GM12878 (cell line): ENCODE data around the gene DCAF11. TPM values are rescaled to one million over a fixed set of nuclear protein-coding genes. Genes with fewer than 3 reads are reported as not detected.
A peak's percentile ranks its signal among the peaks of the same experiment; 100 is the strongest.

ENCODE experiments used
- BCLAF1 ChIP-seq: fragments of 450-650 bp; IDR thresholded peaks from 2 replicates; pipeline ENCODE4 v1.6.1; 2017; ENCODE audit warnings: antibody characterized with exemption, mild to moderate bottlenecking, moderate library complexity
- BHLHE40 ChIP-seq, 2 experiments: fragments of 450-650 bp in 1 of 2; IDR thresholded peaks; 2 replicates each; pipeline ENCODE4 v1.6.1; 2011 to 2017; ENCODE audit warnings: low read depth in 2 of 2, borderline replicate concordance in 1 of 2, improper control_type of control experiment in 1 of 2, low read length in 1 of 2, mild to moderate bottlenecking in 1 of 2
- BMI1 ChIP-seq: fragments of 450-650 bp; IDR thresholded peaks from 2 replicates; pipeline ENCODE4 v1.6.1; 2016; ENCODE audit warnings: mild to moderate bottlenecking, moderate library complexity, borderline replicate concordance
- FOXK2 ChIP-seq: fragments of 450-650 bp; IDR thresholded peaks from 2 replicates; pipeline ENCODE4 v1.6.1; 2017; ENCODE audit warnings: mild to moderate bottlenecking, moderate library complexity
- FOXM1 ChIP-seq: IDR thresholded peaks from 2 replicates; pipeline ENCODE4 v1.6.1; 2012; ENCODE audit warnings: low read depth, mild to moderate bottlenecking, inconsistent platforms, low read length, moderate library complexity
- HDGF ChIP-seq: fragments of 450-650 bp; IDR thresholded peaks from 2 replicates; pipeline ENCODE4 v1.6.1; 2016; ENCODE audit warnings: antibody characterized with exemption
- IKZF2 ChIP-seq, 2 experiments: fragments of 450-650 bp; IDR thresholded peaks; 2 replicates each; pipeline ENCODE4 v1.6.1; 2017; ENCODE audit warnings: mild to moderate bottlenecking in 2 of 2, moderate library complexity in 2 of 2
- NFYB ChIP-seq: IDR thresholded peaks from 2 replicates; pipeline ENCODE4 v1.6.1; 2011; ENCODE audit warnings: low read depth, mild to moderate bottlenecking, low read length, improper control_type of control experiment, moderate library complexity; ENCODE audit not compliant: insufficient read depth
- NR2F1 ChIP-seq: fragments of 450-650 bp; conservative IDR thresholded peaks from 2 replicates; pipeline ENCODE4 v1.6.1; 2017; ENCODE audit warnings: mild to moderate bottlenecking
- POLR2A ChIP-seq: IDR thresholded peaks from 2 replicates; pipeline ENCODE4 v1.6.1; 2011; ENCODE audit warnings: low read depth, mild to moderate bottlenecking, low read length
- POLR2AphosphoS2 ChIP-seq: IDR thresholded peaks from 2 replicates; pipeline ENCODE4 v1.6.1; 2011; ENCODE audit warnings: low read depth, mild to moderate bottlenecking, low read length, improper control_type of control experiment, moderate library complexity
- TARDBP ChIP-seq: IDR thresholded peaks from 2 replicates; pipeline ENCODE4 v1.6.1; 2016; ENCODE audit warnings: borderline replicate concordance
- YBX1 ChIP-seq: fragments of 450-650 bp; IDR thresholded peaks from 2 replicates; pipeline ENCODE4 v1.6.1; 2016; ENCODE audit warnings: antibody characterized with exemption
- ZNF622 ChIP-seq: fragments of 450-650 bp; IDR thresholded peaks from 2 replicates; pipeline ENCODE4 v1.6.1; 2017; ENCODE audit warnings: mild to moderate bottlenecking, inconsistent platforms
- ZNF687 ChIP-seq: fragments of 450-650 bp; IDR thresholded peaks from 2 replicates; pipeline ENCODE4 v1.6.1; 2017; ENCODE audit warnings: mild to moderate bottlenecking, moderate library complexity
- polyA plus RNA-seq, 11 experiments: library from polyadenylated mRNA; depleted of rRNA in 4 of 11; unstranded in 6 of 11; stranded (reverse) in 5 of 11; fragments of >200 nt; fragmentation: Nextera tagmentation in 4 of 11; fragmentation: Illumina TruSeq in 1 of 11; extraction: Ambion mirVana in 4 of 11; extraction: Trizol in 1 of 11; gene quantifications; 1 replicate in 1 of 11; 2 replicates in 10 of 11; pipeline versions ENCODE4 v1.2.1 to v1.2.3, GENCODE V29; 2011 to 2016; ENCODE audit warnings: inconsistent platforms in 2 of 11, missing spikeins in 2 of 11, low read depth in 1 of 11
- total RNA-seq, 4 experiments: library from RNA; depleted of rRNA in 3 of 4; stranded (reverse); fragments of >200 nt in 3 of 4; fragmentation: Illumina TruSeq in 1 of 4; extraction: Trizol in 1 of 4; gene quantifications; 2 replicates each; pipeline versions ENCODE4 v1.2.1 to v1.2.3, GENCODE V29; 2013 to 2021
- TF ChIP-seq, protein P1 (sequence below): IDR thresholded peaks from 2 replicates; pipeline ENCODE4 v1.6.1; 2011; ENCODE audit warnings: borderline replicate concordance, low read depth, mild to moderate bottlenecking, moderate library complexity, mixed read lengths, low read length; ENCODE audit not compliant: insufficient read depth; ENCODE audit errors: extremely low read length
- TF ChIP-seq, protein P2 (sequence below): fragments of 450-650 bp; formaldehyde crosslinking; IDR thresholded peaks from 2 replicates; pipeline ENCODE4 v1.4.0; 2022; ENCODE audit warnings: mild to moderate bottlenecking, moderate library complexity

The DCAF11 gene
- total and polyA plus RNA-seq, 10 of the 15 experiments (the other 5 are each of a cell fraction or from before 2014, with no cell fraction given), result 13.4 to 91.2 (median 68.7) TPM

DNA sequence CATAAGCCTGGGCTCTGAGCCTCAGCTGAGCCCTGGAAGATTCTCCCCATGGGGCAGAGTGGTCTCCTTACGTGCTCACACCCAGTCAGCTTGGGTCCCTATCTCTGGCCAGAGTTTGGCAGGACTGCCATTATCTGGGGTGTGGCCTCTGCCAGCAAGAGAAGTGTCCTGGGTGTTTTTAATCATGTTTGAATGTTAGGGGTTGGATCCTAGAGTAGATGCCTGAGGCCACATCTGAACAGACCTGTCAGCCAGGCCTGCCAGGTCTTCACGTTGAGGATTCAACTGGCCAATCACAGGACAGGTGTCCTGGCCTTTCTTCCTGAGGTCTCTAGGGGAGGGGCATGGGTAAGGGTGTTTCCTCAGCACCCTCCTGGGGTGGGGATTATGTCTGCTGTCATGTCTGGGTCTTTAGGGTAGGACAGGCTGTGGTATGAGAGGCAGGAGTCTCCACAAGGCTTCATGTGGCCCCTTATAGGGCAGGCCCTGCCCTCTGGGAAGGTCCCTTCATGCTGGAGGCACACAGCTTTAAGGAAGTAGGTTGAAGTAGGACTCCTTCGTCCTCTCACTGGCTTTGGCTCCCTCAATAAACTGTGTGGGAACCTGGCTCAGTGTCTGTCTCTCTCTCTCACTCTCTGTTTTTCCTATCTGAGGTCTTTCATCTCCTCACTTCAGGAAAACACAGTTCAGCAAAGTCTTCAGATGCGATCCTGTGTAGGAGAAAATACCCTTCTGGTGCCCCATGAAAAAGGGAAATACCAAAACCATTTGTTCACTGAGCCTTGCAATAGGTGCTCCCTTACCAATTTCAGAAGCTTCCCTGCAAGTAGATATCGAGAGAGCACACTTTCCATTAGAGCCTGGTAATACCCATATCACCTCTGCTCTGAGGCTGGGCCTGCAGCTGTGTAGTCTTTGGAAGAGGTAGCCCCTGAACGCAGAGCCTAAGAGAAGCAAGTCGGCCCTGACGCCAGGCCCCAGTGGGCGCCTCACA lies 9.1 kb downstream of the DCAF11 start (continued):
- TF ChIP-seq POLR2AphosphoS2, result no peak
- TF ChIP-seq BCLAF1, result no peak
- no peak for TF ChIP-seq ZNF622
- no peak for TF ChIP-seq FOXK2
- TF ChIP-seq TARDBP, result 0 out of 2 replicates have a peak, but pooled peaks have one; percentile 39
- 0 out of 2 replicates have a peak, but pooled peaks have one; percentile 10 for TF ChIP-seq NR2F1
- TF ChIP-seq POLR2A, result peak; percentile 43; the same call in 1 of the 2 replicates
- TF ChIP-seq BMI1, result no peak
- TF ChIP-seq BHLHE40 (IDR thresholded peaks at IDR 0.05; ENCODE audit: borderline replicate concordance in 1 of 2, low read depth in 2 of 2, low read length in 1 of 2), result no peak
- TF ChIP-seq HDGF, result no peak; the same call in 1 of the 2 replicates
- TF ChIP-seq FOXM1, result no peak
- TF ChIP-seq ZNF687, result peak; percentile 45
- TF ChIP-seq IKZF2 (IDR thresholded peaks at IDR 0.05), result peak; percentile 56 to 64; a peak in 3 of 4 replicates
- TF ChIP-seq NFYB, result 0 out of 2 replicates have a peak, but pooled peaks have one; percentile 22
- TF ChIP-seq YBX1, result no peak
- TF ChIP-seq, protein P1, sequence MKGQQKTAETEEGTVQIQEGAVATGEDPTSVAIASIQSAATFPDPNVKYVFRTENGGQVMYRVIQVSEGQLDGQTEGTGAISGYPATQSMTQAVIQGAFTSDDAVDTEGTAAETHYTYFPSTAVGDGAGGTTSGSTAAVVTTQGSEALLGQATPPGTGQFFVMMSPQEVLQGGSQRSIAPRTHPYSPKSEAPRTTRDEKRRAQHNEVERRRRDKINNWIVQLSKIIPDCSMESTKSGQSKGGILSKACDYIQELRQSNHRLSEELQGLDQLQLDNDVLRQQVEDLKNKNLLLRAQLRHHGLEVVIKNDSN, result no peak
- TF ChIP-seq, protein P2, sequence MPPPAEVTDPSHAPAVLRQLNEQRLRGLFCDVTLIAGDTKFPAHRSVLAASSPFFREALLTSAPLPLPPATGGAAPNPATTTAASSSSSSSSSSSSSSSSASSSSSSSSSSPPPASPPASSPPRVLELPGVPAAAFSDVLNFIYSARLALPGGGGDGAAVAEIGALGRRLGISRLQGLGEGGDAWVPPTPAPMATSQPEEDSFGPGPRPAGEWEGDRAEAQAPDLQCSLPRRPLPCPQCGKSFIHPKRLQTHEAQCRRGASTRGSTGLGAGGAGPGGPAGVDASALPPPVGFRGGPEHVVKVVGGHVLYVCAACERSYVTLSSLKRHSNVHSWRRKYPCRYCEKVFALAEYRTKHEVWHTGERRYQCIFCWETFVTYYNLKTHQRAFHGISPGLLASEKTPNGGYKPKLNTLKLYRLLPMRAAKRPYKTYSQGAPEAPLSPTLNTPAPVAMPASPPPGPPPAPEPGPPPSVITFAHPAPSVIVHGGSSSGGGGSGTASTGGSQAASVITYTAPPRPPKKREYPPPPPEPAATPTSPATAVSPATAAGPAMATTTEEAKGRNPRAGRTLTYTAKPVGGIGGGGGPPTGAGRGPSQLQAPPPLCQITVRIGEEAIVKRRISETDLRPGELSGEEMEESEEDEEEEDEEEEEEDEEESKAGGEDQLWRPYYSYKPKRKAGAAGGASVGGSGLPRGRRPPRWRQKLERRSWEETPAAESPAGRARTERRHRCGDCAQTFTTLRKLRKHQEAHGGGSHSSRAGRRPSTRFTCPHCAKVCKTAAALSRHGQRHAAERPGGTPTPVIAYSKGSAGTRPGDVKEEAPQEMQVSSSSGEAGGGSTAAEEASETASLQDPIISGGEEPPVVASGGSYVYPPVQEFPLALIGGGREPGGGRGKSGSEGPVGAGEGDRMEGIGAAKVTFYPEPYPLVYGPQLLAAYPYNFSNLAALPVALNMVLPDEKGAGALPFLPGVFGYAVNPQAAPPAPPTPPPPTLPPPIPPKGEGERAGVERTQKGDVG, result no peak
